SH-SY5Y (cell line): ENCODE measurements around the gene ZNRF1.

ENCODE experiments used
- GATA2 ChIP-seq: IDR thresholded peaks from 2 replicates; pipeline ENCODE4 v1.6.1; 2011; ENCODE audit warnings: mild to moderate bottlenecking, low read depth, low read length
- GATA3 ChIP-seq: IDR thresholded peaks from 2 replicates; pipeline ENCODE4 v1.6.1; 2011; ENCODE audit warnings: low read depth, mild to moderate bottlenecking, low read length, moderate library complexity

DNA sequence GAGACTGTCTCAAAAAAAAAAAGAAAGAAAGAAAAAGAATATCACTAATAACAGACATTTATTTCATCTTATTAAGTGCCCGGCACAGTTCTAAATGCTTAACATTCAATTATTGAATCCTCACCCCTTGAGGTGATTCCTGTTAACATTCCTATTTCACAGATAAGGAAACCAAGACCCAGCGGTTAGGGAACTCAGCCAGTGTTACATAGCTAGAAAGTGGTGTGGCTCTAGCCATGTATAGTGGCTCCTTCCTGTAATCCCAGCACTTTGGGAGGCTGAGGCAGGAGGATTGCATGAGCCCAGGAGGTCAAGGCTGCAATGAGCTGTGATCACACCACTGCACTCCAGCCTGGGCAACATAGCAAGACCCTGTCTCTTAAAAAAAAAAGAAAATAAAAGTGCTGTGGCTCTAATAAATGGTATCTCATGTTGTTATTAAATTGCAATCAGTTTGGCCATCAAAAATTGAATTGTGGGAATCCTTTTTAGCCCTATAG is 28.1 kb downstream of the ZNRF1 start:
- no peak for TF ChIP-seq GATA2
- no peak for TF ChIP-seq GATA3
